GM15510 (cell line): ENCODE measurements around the gene EYA2.

Experiments used
- POLR2A ChIP-seq: IDR thresholded peaks from 3 replicates; pipeline ENCODE4 v1.6.1; 2011; ENCODE audit warnings: borderline replicate concordance; ENCODE audit not compliant: insufficient read length; ENCODE audit errors: extremely low read depth

Gene EYA2

GRCh38 chr20:47111576-47111975, 216.9 kb downstream of the EYA2 start:
- no peak for TF ChIP-seq POLR2A

GRCh38 chr20:47113362-47114109, 218.9 kb downstream of the EYA2 start:
- TF ChIP-seq POLR2A, result no peak

- TF ChIP-seq POLR2A, result no peak
Observed at GRCh38 chr20:47115694-47116093, 221.1 kb downstream of the EYA2 start.

- TF ChIP-seq POLR2A, result no peak
Observed at GRCh38 chr20:47117371-47117770, 222.7 kb downstream of the EYA2 start.

GRCh38 chr20:47117773-47118172, 223.1 kb downstream of the EYA2 start:
- TF ChIP-seq POLR2A, result no peak

GRCh38 chr20:47118206-47118605, 223.6 kb downstream of the EYA2 start:
- TF ChIP-seq POLR2A, result no peak

- TF ChIP-seq POLR2A, result no peak
Observed at GRCh38 chr20:47118641-47119040, 224.0 kb downstream of the EYA2 start.

- no peak for TF ChIP-seq POLR2A
Observed at GRCh38 chr20:47120346-47120936, 225.8 kb downstream of the EYA2 start.

GRCh38 chr20:47122560-47122959, 227.9 kb downstream of the EYA2 start:
- no peak for TF ChIP-seq POLR2A

GRCh38 chr20:47124181-47124717, 229.6 kb downstream of the EYA2 start:
- TF ChIP-seq POLR2A, result no peak

- no peak for TF ChIP-seq POLR2A
Observed at GRCh38 chr20:47125508-47125757, 230.8 kb downstream of the EYA2 start.

GRCh38 chr20:47125758-47126591, 231.3 kb downstream of the EYA2 start:
- TF ChIP-seq POLR2A, result no peak

GRCh38 chr20:47126709-47127108, 232.1 kb downstream of the EYA2 start:
- TF ChIP-seq POLR2A, result no peak

- no peak for TF ChIP-seq POLR2A
Observed at GRCh38 chr20:47127546-47127945, 232.9 kb downstream of the EYA2 start.

- no peak for TF ChIP-seq POLR2A
Observed at GRCh38 chr20:47127999-47128398, 233.4 kb downstream of the EYA2 start.

- TF ChIP-seq POLR2A, result no peak
Observed at GRCh38 chr20:47129306-47129705, 234.7 kb downstream of the EYA2 start.

- no peak for TF ChIP-seq POLR2A
Observed at GRCh38 chr20:47133809-47134456, 239.3 kb downstream of the EYA2 start.
